Keratinocyte (primary cell): ENCODE measurements around the gene CLDN6.

ENCODE experiments used
- EZH2 ChIP-seq: IDR thresholded peaks from one replicate; pipeline ENCODE4 v1.6.1; 2012; ENCODE audit warnings: inconsistent platforms, mild to moderate bottlenecking, low read length, moderate library complexity
- TF ChIP-seq, protein P1 (sequence below), 3 experiments: IDR thresholded peaks in 1 of 3; conservative IDR thresholded peaks in 1 of 3; optimal IDR thresholded peaks in 1 of 3; 2 replicates in 2 of 3; 3 replicates in 1 of 3; pipeline versions ENCODE3 to v1.5.1; 2011; ENCODE audit warnings: low read length in 3 of 3, mild to moderate bottlenecking in 3 of 3, moderate library complexity in 2 of 3, control low read depth in 1 of 3, inconsistent platforms in 1 of 3; ENCODE audit not compliant: insufficient read depth in 2 of 3; ENCODE audit errors: extremely low read depth in 1 of 3

DNA sequence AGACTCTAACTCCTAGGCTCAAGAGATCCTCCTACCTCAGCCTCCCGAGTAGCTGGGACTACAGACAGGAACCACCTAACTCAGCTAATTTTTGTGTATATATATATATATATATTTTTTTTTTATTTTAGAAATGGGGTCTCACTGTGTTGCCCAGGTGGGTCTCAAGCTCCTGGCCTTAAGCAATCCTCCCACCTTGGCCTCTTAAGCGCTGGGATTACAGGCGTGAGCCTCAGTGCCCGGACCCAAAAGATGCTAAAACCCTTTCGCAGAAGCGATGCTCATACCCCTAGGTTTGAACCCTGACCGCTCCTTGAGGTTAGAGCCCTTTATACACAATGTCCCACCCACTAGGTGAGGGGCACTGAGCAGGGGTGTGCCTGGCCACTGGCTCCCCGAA, 7.5 kb downstream of the CLDN6 start:
- TF ChIP-seq, protein P1, sequence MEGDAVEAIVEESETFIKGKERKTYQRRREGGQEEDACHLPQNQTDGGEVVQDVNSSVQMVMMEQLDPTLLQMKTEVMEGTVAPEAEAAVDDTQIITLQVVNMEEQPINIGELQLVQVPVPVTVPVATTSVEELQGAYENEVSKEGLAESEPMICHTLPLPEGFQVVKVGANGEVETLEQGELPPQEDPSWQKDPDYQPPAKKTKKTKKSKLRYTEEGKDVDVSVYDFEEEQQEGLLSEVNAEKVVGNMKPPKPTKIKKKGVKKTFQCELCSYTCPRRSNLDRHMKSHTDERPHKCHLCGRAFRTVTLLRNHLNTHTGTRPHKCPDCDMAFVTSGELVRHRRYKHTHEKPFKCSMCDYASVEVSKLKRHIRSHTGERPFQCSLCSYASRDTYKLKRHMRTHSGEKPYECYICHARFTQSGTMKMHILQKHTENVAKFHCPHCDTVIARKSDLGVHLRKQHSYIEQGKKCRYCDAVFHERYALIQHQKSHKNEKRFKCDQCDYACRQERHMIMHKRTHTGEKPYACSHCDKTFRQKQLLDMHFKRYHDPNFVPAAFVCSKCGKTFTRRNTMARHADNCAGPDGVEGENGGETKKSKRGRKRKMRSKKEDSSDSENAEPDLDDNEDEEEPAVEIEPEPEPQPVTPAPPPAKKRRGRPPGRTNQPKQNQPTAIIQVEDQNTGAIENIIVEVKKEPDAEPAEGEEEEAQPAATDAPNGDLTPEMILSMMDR (optimal IDR thresholded peaks at IDR 0.05 in 1 of 3, IDR thresholded peaks at IDR 0.05 in 1 of 3, conservative IDR thresholded peaks at IDR 0.05 in 1 of 3; ENCODE audit: extremely low read depth in 1 of 3, insufficient read depth in 2 of 3, low read length in 3 of 3), result no peak
- TF ChIP-seq EZH2, result no peak
